AG08395 (cell line): ENCODE results near the gene LSMEM2.
"Not testable (repeated sequence)": the region's sequence is repeated elsewhere in the genome, so short reads cannot be mapped to it uniquely, and the experiment has no call there.

ENCODE experiments used
- DNase-seq: peaks from one replicate; pipeline ENCODE4 v3.0.0; 2012; ENCODE audit warnings: mixed read lengths, low spot score

The LSMEM2 gene

GRCh38 chr3:50278123-50278879, 586 bp upstream of the LSMEM2 start:
- DNase-seq: no peak

DNA sequence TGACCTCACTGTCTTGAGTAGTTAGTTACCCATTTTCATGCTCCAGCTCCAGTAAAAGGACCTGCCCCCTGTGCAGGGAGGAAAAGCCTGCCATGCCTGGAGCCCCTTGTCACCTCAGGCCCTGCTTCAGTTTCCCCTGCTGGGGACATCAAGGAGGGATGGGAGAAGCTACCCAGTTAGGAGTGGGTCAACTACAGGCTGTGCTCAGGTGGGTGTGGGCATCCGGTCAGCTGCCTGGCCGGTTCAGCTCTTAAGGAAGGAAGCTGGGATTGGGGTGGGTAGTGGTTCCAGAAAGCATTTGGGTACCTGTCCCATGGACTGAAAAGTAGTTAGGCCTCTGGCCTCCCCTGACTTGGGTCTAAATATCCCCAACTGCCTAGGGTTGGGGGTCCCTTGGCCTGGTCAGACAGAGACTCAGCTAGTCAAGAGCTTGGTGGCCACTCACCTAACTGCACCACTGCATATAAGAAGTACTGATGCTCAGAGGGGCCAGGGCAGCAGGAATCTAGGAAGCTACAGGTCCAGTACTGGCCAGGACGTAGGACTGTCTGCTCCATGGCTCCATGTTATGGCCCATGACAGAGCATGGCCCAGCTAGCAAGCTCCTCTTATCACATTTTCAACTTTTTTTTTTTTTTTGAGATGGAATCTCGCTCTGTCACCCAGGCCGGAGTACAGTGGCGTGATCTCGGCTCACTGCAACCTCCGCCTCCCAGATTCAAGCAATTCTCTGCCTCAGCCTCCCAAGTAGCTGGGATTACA, 549 bp downstream of the LSMEM2 start:
- no peak for DNase-seq

DNA sequence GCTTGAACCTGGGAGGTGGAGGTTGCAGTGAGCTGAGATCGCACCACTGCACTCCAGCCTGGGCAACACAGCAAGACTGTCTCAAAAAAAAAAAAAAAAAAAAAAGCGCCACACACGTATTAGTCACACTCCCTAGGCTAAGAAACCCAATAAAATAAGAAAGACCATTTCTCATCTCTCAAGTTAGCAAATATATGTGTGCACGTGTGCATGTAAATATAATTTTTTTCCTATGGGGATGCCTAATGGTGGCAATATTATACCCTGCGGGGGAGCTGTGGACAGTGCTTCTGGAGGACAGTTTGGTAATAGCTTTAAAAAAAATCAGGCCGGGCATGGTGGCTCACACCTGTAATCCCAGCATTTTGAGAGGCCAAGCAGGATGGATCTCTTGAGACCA, 5.2 kb downstream of the LSMEM2 start:
- DNase-seq: not testable (repeated sequence)

DNA sequence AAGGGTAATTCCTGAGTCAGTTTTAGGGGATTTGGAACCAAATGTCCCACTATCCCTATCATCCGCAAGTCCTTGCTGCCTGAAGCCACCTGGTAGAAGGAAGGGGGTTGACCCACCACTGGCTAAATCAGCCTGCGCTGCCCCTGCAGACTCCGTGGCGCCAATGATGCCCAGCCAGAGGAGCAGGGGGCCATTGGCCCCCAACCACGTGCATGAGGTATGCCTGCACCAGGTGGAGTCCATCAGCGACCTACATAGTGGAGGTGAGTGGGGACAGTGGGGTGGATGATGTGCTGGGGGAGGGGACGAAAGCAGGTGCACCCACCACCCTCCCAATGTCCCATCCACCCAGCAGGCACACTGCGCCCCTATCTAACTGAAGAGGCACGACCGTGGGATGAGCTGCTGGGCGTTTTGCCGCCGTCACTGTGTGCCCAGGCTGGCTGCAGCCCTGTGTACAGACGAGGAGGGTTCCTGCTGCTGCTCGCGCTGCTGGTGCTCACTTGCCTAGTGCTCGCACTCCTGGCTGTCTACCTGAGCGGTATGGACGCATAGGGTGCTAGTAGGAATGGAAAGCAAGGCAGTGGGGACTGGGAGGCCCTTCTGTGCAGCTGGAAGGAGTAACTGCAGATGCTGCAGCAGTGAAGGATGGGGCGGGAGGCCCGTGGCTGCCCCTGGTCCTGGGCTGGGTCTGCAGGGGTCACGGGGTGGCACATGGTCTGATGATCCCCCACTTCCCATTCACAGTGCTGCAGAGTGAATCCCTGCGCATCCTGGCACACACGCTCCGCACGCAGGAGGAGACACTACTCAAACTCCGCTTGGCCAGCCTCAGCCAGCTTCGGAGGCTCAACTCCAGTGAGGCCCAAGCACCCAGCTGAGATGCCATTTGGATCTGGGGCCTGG, 7.7 kb downstream of the LSMEM2 start:
- DNase-seq: no peak

DNA sequence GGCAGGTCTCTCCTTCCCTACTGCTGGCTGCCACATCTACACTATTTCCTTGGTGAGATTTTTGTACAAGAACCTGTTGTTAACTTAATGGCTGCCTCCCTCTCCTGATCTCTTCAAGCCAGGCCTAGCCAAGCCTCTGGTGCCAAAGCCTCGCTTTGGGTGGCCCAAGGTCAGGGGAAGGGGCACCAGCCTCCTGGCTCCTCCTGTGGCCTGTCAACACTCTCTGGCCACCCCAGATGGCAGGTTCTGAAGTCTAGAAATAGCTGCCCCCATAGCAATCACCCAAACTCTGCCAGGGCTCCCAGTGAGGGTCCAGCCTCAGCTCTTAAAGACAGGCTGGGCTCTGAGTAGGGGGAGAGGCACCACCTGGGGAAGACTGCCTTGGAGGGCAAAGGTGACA, 8.4 kb downstream of the LSMEM2 start:
- no peak for DNase-seq

- no peak for DNase-seq
Measured at GRCh38 chr3:50288387-50289007, 9.6 kb downstream of the LSMEM2 start.

- DNase-seq: no peak
Measured at GRCh38 chr3:50289130-50289529, 10.2 kb downstream of the LSMEM2 start.

DNA sequence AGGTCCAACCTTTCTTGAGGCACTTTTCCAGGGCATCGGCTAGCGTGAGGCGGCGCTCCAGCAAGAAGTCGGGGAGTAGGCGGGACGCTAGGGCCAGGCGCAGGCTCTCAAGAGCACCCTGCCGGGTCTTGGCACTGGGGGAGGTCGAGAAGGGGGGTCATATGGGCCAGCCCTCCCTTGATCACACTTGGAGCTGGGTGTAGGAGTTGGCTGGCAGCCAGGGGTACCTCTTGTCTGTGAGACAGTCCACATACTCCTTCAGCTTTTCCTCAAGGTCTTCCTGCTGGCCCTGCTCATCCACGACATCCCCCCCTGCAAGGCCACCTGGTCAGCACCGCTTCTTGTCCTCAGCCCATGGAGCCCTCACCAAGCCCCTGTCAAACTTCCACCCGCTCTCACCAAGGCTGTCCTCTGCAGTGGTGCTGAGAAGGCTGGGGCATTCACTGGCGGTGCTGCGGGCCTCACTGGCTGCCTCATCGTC, 11.3 kb downstream of the LSMEM2 start:
- no peak for DNase-seq

DNA sequence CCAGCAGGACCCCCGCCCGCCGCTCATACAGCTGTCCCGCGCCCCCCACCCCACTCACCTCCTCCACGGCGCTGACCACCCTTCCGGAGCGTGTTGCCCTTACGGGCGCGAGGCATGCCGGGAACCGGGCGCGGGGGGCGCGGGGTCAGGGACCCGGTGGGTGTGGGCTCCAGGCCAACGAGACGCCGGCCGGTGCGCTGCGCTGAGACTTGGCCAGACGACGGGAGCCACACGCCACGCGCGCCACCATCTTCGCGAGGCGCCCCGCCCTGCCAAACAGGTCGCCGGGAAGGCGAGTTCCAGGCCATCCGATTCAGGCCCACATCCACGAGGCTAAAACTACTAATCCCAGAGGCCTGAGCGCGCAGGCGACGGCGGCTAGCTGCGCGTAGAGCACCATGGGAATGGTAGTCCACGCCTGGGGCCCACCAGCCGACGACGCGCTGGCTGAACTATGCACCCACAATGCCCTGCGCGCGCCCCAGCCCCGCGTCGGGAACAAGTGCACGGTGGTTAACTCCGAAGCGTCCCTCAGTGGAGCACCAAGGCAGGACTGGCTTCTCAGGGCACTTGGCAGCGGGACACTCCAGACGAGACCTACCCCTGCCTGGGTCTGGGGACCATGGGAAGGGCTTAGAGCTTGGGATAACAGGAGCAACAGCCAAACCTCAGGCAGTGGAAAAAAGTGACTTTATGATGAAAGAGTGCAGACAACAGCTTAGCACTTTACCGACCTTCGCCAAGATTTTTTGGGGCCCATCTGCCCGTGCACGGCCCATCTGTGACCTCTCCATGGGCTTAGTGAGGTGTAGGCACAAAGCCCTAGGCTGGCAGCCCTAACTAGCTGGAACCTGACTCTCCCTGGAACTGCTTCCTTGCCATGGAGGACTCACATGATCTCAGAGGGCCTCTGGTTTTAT, 13.5 kb downstream of the LSMEM2 start, which contains the start of gene IFRD2:
Gene IFRD2 (minus strand): TSS at position 271 of the 920 bp plus-strand sequence. CDS start 155 bp downstream, at position 116.
- DNase-seq: peak; percentile 96

DNA sequence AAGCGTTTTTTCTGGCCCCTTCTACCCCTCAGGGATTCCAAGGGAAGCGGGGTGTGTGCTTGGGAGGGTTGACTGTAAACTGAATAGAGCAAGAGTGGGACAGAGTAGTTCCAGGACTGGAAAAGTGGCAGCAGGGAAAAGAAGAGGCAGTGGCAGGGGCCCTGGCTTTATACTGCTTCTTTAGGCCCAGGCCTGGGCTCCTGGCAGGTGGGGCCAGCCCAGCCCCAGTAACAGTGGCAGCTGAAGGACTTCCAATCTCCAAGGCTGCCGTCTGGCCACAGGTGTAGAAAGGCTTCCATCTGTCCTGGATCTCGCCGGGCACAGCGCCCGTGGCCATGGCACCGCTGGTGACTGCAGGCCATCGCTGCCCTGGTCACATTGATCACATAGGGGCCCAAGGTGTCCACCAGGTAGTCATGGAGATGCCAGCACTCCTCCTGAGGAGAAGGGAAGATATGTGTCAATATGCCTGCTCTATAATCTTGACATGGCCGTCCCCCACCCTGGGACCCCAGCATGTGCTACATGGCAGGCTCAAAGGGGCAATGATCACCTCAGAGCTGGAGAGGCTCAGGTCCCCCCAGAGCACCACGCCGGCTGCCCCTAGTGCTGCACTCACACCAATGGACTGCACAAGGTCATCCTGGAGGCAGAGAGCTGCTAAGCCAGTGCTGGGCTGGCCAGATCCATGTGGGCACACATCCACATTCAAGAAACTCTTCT, 14.4 kb downstream of the LSMEM2 start:
- no peak for DNase-seq

GRCh38 chr3:50294089-50294488, 15.2 kb downstream of the LSMEM2 start:
- DNase-seq: no peak

DNA sequence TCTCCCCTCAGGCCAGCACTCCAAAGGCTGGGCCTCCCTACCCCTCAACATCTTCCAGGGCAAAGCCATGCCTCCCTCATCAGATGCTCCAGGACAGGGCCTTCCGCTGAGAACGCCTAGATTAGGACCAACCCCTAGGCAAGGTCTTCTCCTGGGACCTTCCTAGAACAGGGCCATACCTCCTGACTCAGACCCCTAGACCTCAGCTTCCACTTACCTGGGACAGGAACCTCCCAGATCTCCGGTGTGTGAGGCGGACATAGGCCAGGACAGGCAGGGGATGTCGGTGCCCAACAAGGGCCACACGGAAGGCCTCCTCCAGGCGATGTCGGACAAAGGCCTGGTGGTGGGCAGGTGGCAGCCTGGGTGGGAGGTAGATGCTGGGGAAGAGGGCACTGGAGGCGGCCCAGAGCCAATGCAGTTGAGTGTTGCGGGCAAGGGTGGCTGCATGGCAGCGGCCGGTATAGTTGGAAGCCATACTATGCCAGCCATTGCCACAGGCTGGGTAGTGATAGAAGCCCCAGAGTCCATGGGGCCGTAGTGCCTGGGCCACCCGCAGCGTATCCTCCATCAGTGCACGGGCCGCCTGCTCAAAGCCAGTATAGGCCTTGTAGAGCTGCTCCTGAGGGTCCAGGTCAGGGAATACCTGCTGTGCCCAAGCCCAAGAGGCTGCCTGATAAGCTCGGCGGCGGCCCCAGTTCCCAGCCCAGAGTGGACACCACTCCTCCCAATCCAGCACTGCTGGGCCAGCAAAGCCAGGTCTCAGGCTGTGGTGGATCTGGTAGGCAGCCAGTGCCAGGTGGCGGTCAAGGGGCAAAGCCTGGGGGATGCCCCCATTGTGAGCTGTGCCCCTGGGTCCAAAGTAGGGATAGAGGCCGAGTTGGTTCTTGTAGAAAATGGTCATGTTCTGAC, 15.9 kb downstream of the LSMEM2 start:
- DNase-seq: no peak

DNA sequence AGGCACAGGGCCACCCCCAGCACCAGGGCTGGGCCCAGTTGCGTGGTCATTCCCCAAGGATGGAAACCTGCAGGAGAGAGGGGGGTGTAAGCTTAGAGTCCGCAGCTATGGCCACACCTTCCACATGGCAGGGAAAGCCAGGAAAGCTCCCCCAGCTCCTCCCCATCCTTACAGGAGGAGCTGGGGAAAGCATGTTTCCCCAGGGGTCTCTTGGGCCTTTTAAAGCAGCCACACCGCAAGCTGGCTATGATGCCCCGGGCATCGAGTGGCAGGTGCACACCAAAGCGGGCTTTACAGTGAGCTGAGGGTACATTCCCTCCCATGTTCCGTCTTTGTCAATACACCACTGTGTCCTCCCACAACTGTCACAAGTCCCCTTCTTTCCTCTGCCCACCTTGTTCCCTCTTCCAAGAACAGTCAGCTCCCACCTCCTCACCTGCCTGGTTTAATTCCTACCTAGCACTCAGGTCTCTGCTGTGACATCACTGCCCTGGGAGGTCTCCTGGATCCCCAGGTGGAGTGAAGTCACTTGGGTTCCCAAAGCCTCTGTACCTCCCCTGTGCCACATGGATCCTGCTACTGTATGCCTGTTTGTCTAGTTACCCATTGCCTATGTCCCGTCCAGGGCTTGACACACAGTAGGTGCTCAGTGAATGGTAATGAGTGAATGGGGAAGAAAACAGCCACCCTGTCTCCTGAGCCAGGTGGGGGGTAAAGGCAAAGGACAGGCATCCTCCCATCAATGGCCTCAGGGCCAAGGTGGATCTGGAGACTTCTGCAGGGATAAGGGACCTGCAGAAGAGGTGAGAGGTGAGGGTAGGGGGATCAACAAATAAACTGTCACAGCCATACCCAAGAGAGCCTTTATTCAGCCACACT, 16.9 kb downstream of the LSMEM2 start:
- DNase-seq: no peak

DNA sequence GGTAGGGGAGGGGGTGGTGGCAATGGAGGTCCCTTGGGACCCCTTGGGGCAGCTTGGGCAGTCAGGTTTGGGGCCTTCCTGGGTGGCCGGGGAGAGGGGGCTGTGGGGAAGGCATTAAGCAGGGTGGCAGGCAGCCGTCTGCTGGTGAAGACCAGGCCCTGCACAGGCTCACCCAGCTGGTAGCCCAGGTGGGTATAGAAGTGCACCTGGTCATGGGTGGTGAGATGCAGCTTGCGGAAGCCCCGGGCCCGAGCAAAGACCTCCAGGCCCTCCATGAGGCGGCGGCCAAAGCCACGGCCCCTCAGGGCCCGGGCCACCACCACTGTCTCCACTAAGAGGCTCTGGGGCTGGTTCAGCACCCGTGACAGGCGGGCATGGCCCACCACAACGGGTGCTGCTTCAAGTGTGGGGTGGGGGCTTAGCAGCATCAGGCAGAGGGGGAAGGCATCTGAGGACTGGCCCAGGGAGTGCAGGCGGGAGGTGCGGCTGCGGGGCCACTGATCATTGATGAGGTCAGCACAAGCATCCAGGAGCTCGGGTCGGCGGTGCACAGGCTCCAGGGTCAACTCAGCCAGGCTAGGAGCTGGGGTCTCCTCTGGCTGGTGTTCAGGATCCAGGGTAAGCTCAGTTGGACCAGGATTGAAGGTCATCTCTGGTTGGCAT, 18.0 kb downstream of the LSMEM2 start:
- no peak for DNase-seq

GRCh38 chr3:50297384-50297775, 18.5 kb downstream of the LSMEM2 start:
- no peak for DNase-seq

DNA sequence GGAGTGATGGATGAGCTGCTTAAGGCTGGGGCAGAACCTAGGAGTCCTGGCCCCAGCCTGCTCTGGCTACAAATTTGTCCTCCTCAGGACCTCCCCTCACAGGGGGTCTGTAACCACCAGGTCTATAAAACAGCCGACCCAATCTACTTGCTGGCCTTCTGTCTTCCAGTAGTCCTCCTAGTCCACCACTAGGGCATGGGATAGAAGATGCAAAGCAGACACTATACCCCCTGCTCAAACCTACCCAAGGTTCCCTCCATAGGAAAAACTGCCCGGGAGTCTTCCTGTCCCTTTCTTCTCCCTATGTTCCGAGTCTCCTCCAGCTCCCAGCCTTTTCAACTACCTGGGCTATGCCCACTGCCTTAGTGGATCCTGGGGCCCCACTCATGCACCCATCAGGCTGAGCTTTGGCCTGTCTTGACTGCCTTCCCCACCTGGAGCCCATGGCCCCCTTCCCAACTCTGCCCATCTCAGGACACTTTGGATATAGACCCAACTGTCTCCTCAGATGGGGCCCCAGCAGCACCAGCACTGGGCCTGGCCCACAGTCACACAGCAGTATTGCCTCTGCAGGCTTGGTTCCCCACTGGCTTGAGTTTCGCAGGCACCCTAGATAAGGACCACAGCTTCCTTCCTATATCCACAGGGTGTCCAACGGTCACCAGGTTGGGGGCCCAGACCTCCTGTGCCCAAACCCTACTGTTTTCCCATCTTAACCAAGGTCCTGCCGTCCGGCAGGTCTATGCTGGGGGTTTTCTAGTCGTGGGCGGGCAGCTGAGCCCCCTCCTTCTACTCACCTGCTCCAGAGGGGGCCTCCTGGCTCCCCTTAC, 19.2 kb downstream of the LSMEM2 start:
- DNase-seq: no peak
